HG03575 (cell line): ENCODE data around the gene TRIM40.
"Not testable (repeated sequence)": the region's sequence is repeated elsewhere in the genome, so short reads cannot be mapped to it uniquely, and the experiment has no call there.

Experiments used
- ATAC-seq: cut with Tn5 transposase; IDR thresholded peaks from one replicate; pipeline ENCODE4 v1.9.1; 2021; ENCODE audit not compliant: unreplicated experiment, insufficient number of reproducible peaks, low FRiP score; ENCODE audit errors: extremely low read depth

TRIM40 gene

DNA sequence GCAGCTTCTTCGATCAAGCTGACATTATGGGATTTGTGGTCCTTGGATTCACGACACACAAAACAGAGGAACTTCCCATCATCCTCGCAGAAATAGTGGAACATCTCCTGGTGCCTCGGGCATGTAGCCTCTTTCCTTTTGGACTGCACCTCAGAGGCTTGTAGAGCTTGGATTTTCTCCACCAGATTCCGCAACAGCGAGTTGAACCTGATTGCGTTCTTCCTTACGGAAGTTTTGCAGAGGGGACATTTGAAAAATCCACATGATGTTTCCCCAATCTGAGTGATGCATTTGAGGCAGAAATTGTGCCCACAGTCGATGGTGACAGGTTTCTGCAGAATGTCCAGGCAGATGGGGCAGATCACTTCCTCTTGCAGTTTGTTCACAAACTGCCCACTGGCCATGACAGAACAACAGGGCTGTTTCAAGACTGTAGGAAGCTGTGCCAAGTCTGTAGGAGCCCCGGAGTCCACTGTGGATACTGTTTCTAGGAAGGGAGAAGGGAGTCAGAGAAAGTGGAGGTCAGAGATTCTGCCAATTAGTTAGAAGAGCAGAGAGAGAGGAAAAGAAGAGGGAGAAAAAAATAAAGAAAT is 23.4 kb upstream of the TRIM40 start:
- no peak for ATAC-seq

DNA sequence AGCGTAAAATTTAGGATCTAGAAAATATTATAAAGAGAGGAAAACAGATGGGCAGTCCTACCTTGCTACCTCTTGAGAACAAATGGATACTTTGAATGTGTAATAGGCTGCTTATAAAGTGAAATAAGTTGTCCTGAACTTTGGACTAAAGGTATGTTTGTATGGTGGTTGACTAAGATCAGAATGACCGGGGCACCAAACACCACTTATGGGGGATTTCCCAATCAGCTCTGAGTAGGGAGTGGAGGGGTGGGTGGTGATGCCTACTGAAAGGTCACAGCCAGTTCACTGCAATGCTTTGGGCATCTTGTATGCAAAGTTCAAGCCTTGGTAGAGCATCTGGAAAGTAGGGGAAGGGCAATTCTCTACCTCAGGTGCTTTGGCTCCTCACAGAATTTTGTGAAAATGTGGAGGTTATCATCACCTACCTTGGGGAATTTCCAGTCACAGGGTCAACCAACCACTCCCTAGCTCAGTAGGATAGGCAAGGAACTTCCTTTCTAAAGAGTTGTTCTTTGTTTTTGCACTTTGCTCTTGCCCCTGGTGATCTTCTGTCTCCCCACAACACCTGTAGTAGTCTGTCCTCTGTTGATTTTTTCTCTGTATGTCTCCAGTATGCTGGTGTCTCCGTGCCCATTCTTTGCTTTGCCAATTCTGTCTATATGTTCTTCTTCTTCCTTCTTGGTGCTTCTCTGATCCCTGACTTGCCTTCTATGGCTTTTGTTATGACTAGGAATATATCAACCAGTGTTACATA is 22.8 kb upstream of the TRIM40 start, which contains the start of gene TRIM31:
TRIM31 (minus strand) TSS at position 88 of the 757 bp plus-strand sequence. CDS start 285 bp downstream, outside the sequence.
- no peak for ATAC-seq

DNA sequence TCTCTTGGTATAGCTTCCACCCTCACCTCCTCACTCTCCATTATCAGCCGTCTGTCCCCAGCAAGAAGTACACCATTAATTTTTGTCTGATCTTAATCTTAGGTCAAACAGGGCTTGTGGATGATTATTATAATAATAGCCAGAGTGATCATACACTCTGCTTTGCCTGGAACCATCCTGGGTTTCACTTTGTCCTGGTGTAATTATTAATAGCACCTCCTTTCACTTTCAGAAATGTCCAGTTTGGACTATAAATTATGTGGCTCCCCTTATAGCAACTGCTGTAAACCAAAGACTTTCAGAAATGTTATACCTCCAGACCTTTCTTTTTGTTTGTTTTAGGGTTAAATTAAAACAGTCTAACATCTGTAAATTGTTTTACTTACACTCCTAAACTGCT is 22.1 kb upstream of the TRIM40 start:
- no peak for ATAC-seq

DNA sequence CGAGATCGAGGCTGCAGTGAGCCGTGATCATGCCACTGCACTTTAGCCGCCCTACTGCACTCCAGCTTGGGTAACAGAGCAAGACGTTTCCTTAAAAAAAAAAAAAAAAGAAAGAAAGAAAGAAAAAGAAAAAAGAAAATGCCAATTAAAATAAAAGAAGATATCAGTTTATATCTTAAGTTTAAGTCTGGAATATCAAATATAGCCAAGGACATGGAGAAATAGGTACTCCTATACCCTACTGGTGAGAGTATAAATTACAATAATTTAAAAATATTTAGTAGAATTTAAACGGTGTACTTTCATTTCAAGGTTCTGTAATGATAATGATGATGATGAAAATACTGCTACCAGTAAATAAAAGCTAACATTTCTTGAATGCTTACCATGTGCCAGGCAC is 19.2 kb upstream of the TRIM40 start:
- ATAC-seq, result no peak

DNA sequence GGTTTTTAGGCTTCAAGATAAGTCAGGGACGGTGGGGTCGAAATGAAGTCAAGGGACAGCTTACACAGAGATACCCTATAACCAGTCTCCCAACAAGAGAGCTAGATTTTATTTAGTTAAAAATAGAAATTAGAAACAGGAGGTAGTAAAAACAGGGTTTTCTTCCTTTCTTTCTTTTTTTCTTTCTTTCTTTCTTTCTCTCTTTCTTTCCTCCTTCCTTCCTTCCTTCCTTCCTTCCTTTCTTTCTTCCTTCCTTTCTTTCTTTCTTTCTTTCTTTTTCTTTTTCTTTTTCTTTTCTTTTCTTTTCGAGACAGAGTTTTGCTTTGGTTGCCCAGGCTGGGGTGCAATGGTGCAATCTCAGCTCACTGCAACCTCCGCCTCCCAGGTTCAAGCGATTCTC is 17.2 kb upstream of the TRIM40 start:
- not testable (repeated sequence) for ATAC-seq

DNA sequence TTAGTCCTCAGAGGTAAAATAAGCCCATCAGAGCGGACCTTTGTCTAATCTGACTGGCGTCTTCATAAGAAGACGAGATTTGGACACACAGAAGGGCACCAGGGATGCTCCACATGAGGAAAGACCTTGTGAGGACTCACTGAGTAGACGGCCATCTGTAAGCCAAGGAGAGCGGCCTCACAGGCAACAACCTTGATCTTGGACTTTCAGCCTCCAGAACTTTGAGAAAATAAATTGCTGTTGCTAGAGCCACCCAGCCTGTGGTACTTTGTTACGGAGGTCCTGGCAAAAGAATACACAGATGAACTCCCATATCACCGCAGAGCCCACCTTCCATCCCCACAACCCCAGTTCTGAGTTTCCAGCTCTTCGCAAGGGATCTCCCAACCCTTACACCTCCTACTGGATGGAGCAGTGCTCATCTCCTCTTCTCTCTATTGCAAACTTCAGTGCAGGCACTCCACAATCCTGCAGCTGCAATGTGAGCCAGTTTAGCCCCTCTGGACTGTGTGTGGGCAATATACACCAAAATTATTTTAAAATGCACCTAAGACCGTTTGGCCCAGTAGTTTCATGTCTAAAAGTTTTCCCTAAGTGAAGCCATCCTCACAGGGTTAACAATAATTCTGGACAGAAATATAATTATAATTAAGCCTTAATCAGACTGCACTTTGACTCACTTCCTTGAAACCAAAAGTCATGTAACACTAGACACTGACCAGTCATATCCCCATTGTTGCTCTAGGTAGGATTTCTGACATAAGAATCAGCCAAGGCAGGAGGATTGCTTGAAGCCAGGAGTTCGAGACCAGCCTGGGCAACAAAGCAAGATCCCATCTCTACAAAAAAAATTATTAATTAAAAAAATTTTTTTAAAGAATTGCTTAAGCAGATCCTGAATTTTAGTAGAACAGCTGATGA is 14.2 kb upstream of the TRIM40 start:
- ATAC-seq, result no peak

DNA sequence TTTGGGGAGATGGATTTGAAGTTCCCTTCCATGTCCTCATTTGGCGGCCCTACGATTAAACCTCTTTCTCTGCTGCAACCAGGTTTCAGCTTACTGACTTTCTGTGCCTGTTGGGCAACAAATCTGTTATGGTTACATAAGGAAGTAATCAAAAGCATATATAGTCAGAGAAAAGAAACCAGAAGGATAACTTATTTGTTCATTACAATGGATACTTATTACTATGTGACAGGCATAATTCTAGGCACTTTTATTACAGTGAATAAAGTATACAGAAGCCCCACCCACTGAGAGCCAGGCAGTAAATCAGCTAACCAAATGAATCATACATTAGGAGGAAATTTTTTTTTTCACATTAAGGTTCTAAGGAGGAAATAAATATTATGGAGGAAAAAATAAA is 13.4 kb upstream of the TRIM40 start:
- ATAC-seq, result no peak

DNA sequence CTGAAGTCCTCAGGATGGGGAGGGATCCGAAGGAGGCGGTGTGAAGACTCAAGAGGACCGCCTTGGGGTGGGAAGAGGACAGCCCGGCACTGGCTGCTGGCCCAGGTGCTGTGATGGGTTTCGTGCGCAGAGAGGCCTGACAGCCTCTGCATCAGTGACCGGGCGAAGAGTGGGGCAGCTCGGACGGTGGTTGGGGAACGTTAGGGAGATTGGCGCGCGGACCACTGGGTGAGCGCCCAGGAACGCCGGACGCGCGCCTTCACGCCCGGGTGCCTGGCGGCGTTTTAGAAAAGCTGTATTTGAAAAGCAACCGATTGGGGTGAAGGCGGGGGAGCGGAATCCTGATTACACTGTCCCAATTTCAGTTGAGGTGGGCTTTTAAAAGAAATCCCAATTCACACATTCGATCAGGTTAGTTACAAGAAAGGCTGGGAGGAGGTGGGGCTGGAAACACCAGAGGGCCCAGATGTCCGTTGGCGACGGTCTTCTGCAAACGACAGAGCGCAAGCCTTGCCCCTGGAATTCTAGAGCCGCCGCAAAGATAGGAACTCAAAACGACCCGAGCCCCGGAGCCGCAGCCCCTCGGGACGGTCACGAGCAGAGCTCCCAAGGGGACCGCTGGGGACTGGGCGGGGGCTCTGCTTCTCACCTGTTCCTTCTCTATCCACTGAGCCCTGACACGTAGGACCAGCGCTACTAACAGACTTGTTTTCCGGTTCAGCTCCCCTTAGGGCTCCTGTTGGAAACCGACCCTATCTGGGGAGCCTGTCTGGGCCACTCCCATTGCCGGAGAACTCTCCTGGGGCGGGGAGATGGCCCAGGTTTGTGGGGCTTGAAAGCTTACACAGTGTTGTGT is 8.5 kb upstream of the TRIM40 start:
- ATAC-seq, result no peak

DNA sequence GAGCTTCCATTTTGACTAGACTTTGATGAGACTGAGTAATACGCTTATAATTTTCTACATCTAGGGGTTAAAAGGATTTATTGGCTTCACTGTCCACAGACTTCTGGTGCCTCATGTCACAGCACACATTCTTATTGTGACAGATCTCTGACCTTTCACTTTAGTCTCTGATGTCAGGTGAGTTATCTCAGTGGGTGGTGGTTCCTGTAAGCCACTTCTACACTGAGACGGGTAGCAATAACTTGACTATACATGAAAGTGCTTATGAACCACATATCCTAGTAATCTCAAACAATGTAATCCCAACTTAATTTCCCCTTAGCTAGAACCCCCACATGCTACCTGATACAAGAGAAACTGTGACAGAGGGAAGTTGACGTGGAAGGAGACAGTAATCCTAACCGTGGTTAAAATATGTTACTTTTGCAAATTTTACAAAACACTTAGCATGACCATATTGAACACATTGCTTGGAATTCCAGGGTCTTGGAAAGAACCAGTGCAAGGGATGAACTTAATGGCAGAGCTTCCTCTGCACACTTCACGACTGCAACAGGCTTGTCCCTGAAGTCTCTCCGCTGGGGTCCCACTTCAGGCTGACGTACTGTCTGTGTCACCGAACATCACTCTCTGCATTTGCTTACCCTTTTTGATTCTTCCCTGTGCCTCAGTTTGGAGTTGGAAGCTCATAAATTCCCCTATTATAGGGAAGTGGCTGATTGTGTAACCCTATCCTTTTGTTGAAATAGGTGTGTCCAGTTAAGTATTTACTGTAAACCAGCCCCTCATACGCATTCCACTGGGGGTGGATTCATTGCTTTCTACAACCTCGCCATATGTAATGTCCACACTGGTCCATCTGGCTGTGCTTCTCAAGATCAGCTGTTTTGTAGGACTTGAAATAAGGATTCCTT is 6.4 kb upstream of the TRIM40 start:
- ATAC-seq, result no peak

DNA sequence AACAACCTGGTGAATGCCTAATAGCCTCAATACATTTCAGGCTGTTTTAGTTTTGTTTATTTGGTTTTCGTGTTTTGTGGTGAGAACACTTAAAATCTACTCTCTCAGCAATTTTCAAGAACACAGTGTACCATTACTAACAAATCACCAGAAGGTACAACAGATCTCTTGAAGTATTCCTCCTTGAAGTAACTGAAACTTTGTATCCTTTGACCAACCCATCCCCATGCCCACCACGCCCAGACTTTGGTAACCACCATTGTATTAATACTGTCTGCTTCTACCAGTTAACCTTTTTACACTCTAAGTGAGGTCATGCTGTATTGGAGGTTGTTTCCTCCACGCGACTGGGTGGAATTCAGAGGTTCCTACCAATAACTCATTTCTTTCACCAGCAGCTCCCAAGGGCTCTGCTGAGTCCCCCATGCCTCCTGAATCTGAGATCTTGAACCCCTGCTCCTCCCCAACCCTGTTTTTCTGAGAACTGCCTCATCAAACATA is 5.7 kb upstream of the TRIM40 start:
- ATAC-seq, result no peak

DNA sequence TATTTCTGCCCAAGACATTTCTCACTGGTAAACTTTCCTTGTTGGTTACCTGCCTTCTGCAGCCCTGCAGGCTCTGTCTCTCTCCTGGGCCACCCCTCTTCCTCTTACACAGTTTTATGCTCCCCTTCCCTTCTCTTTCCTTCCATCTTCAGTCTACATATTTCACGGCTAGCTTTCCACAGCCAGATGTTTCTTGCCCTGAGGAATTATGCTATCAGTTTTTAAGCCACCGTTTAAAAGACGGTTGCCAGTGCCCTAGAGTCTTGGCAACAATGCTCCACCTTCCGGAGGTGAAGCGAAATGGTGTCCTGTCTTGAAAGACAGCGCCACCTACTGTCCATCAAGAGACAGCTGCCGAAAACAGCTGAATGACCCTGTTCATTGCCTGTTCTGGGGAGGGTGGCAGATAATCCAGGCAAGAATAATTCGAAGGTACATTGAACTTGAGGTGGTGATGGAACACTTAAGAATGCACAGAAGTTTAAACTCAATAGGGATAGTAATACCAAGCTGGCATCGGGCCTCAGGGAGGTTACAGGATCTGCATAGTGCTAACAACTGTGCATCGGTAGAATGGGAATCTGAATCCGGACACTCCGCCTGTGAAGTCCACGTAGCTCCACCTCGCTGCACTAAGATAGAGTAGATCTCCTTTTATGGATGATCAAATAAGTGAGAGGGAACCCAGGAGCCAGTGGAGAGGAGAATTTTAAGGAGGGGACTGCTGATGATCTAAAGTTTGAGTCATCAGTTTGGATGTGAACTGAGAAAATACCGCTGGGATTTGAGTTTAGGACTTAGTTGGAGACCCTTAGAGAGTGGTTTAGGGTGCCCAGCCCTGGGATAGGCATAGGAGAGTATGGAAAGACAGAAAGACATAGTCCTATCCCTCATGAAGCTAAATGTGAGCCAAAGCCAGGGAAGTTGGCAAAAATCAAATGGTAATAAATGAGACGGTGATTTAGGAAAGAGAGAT is 4.8 kb upstream of the TRIM40 start:
- ATAC-seq, result no peak

DNA sequence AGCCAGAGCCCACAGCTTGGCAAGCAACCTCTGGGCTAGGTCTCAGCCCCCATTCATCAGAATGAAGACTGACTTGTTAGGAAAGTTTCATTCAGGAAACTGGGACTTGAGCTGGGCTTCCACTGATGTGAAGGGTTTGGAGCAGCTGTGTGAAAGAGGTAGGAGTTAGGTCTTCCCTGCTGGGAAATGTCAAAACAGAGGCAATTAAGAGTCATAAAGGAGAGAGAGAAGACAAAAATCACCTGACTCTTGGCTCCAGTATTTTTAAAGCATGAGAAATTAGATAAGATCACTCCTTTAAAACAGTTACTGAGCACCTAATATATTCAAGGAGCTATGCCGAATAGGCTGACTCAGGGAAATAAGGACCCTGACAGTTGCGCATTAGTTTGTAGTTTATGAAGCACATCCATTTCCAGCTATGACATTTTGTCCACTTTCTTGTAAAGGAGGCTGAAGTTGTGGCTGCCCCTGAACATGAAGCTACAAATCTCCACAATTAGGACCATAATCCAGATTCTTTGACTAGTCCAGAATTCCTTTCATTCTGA is 3.9 kb upstream of the TRIM40 start:
- no peak for ATAC-seq

DNA sequence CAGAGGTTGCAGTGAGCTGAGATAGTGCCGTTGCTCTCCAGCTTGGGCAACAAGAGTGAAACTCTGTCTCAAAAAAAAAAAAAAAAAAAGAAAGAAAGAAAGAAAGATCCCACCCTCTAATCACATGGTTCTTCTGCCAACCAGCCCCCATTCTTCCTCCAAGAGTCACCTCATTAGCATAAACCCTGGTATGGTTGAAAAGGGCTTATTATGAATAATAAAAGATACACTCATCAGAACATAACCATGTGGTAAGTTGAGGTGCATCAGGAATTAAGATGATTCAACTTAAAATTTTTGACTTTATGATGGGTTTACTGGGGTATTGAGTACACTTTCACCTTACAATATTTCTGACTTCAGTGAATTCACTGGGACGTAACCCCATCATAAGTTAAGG is 793 bp upstream of the TRIM40 start:
- ATAC-seq, result no peak

DNA sequence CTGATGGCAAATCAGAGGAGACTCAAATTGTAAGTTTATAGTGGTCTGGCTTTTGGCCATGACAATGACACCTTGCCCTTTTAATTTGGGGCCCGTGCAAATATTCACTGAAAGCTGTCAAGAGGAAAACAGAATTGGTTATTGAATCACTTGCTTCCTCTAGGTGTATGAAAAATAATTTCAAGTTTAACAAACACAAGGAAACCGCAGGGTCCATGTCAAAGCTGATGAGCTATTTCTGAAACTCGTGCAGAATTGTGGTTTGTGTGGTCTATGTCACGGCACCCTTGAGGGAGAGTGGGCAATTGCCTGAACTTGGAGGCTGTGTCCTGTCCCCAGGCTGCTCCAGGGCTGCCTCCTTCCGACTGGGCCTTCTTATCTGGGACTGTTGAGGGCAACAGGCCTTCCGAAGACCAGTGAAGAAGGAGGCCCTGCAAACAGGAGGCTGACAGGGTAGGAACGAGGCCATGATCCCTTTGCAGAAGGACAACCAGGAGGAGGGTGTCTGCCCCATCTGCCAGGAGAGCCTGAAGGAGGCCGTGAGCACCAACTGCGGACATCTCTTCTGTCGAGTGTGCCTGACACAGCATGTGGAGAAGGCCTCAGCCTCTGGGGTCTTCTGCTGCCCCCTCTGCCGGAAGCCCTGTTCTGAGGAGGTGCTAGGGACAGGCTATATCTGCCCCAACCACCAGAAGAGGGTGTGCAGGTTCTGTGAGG is 788 bp downstream of the TRIM40 start:
- ATAC-seq, result no peak

DNA sequence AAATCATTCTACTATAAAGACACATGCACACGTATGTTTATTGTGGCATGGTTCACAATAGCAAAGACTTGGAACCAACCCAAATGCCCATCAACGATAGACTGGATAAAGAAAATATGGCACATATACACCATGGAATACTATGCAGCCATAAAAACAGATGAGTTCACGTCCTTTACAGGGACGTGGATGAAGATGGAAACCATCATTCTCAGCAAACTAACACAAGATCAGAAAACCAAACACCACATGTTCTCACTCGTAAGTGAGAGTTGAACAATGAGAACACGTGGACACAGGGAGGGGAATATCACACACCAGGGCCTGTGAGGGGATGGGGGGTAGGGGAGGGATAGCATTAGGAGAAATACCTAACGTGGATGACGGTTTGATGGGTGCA is 4.3 kb downstream of the TRIM40 start:
- ATAC-seq, result not testable (repeated sequence)

DNA sequence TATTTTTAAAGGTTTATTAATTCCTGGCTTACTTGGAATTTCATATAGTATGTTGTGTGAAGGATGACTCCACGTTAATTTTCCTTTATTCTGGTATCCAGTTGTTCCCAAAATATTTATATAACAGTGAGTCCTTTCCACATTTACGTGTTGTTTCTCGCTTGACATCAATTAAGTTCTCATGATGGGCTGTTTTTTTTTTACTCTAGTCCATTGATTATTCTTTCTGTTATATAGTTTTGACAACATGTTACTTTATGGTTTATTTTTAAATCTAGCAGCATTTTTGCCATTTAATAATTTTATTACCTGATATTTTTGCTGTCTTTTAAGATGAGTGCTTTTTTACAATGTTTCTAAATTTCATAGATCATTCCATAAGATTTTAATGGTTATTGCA is 6.7 kb downstream of the TRIM40 start:
- no peak for ATAC-seq
